K562 (cell line): ENCODE measurements around the gene INTS12. TPM values are rescaled to one million over a fixed set of nuclear protein-coding genes. Genes with fewer than 3 reads are reported as not detected.

Source experiments
- HNRNPH1 ChIP-seq: fragments of 200-400 bp; formaldehyde crosslinking; optimal IDR thresholded peaks from 2 replicates; pipeline ENCODE3; 2017; ENCODE audit warnings: low read depth, mild to moderate bottlenecking, low read length, moderate library complexity
- LARP7 ChIP-seq: fragments of 450-650 bp; IDR thresholded peaks from 2 replicates; pipeline ENCODE4 v1.6.1; 2016
- MEIS2 ChIP-seq: fragments of 450-650 bp; IDR thresholded peaks from 2 replicates; pipeline ENCODE4 v1.6.1; 2014; ENCODE audit warnings: mild to moderate bottlenecking; ENCODE audit not compliant: partially characterized antibody
- NFIC ChIP-seq: fragments of 450-650 bp; IDR thresholded peaks from 2 replicates; pipeline ENCODE4 v1.6.1; 2017; ENCODE audit warnings: mild to moderate bottlenecking, inconsistent platforms
- NONO ChIP-seq, 2 experiments: fragments of 200-400 bp in 1 of 2; fragments of 450-650 bp in 1 of 2; formaldehyde crosslinking in 1 of 2; IDR thresholded peaks; 2 replicates each; pipeline ENCODE4 v1.6.1; 2017; ENCODE audit warnings: low read depth in 2 of 2, mild to moderate bottlenecking in 2 of 2, moderate library complexity in 2 of 2, low read length in 1 of 2
- NR2C2 ChIP-seq, 2 experiments: fragments of 200-800 bp in 1 of 2; sonication (Bioruptor generic) in 1 of 2; sonication (generic) in 1 of 2; formaldehyde crosslinking in 1 of 2; IDR thresholded peaks; 2 replicates each; pipeline versions ENCODE4 v1.6.1 to v1.8.0; 2016 to 2022; ENCODE audit warnings: mild to moderate bottlenecking in 1 of 2, missing compliant biosample characterization in 1 of 2, missing genetic modification characterization in 1 of 2, missing genetic modification reagents in 1 of 2
- RBM39 ChIP-seq: fragments of 200-400 bp; formaldehyde crosslinking; optimal IDR thresholded peaks from 2 replicates; pipeline ENCODE3; 2018; ENCODE audit warnings: low read depth, low read length
- RNF2 ChIP-seq: sonication (generic); IDR thresholded peaks from 2 replicates; pipeline ENCODE4 v1.6.1; 2016
- SAP30 ChIP-seq: fragments of 200-600 bp; sonication (generic); IDR thresholded peaks from 2 replicates; pipeline ENCODE4 v1.6.1; 2012; ENCODE audit warnings: borderline replicate concordance, low read depth, mild to moderate bottlenecking, moderate library complexity, low read length, control low read depth, inconsistent platforms; ENCODE audit not compliant: insufficient read depth, poor library complexity, severe bottlenecking
- XRCC3 ChIP-seq: fragments of 450-650 bp; IDR thresholded peaks from 2 replicates; pipeline ENCODE4 v1.6.1; 2017; ENCODE audit warnings: mild to moderate bottlenecking, moderate library complexity
- ZNF354B ChIP-seq: fragments of 250-450 bp; sonication (Bioruptor Pico); IDR thresholded peaks from 2 replicates; pipeline ENCODE4 v1.4.0; 2020
- polyA plus RNA-seq, 8 experiments: library from polyadenylated mRNA; depleted of rRNA in 4 of 8; stranded (reverse) in 5 of 8; unstranded in 3 of 8; fragments of >200 nt; fragmentation: Nextera tagmentation in 2 of 8; fragmentation: Illumina TruSeq in 1 of 8; extraction: Ambion mirVana in 2 of 8; extraction: Trizol in 1 of 8; gene quantifications; 2 replicates each; pipeline versions ENCODE4 v1.2.1 to v1.2.3, GENCODE V29; 2011 to 2014; ENCODE audit warnings: inconsistent platforms in 1 of 8, missing spikeins in 1 of 8
- total RNA-seq, 7 experiments: library from RNA; depleted of rRNA in 6 of 7; stranded (reverse); fragments of >200 nt in 6 of 7; fragmentation: Illumina TruSeq in 2 of 7; extraction: Trizol in 2 of 7; gene quantifications; 2 replicates each; pipeline versions ENCODE4 v1.2.1 to v1.2.3, GENCODE V29; 2011 to 2021; ENCODE audit warnings: low replicate concordance in 1 of 7
- TF ChIP-seq, protein P1 (sequence below): fragments of 250-450 bp; sonication (Bioruptor Pico); IDR thresholded peaks from 2 replicates; pipeline ENCODE4 v1.8.0; 2022; ENCODE audit warnings: moderate library complexity, mild to moderate bottlenecking, inconsistent platforms
- TF ChIP-seq, protein P2 (sequence below): sonication (generic); formaldehyde crosslinking; IDR thresholded peaks from 2 replicates; pipeline ENCODE4 v1.8.0; 2022; ENCODE audit warnings: mild to moderate bottlenecking, missing genetic modification reagents, borderline replicate concordance
- TF ChIP-seq, protein P3 (sequence below): fragments of 450-650 bp; IDR thresholded peaks from 2 replicates; pipeline ENCODE4 v1.6.1; 2016
- TF ChIP-seq, protein P4 (sequence below): IDR thresholded peaks from 2 replicates; pipeline ENCODE4 v1.6.1; 2011; ENCODE audit not compliant: insufficient read length; ENCODE audit errors: extremely low read depth
- TF ChIP-seq, protein P5 (sequence below): sonication (generic); formaldehyde crosslinking; IDR thresholded peaks from 2 replicates; pipeline ENCODE4 v1.8.1; 2023; ENCODE audit warnings: mild to moderate bottlenecking, missing genetic modification reagents
- TF ChIP-seq, protein P6 (sequence below): fragments of 200-800 bp; sonication (Bioruptor generic); IDR thresholded peaks from 2 replicates; pipeline ENCODE4 v1.6.1; 2017; ENCODE audit warnings: missing genetic modification characterization, missing compliant biosample characterization

INTS12 gene
- total and polyA plus RNA-seq, 9 of the 15 experiments (the other 6 are each of a cell fraction or from before 2014, with no cell fraction given) = 24.5 to 82.9 (median 41.2) TPM

DNA sequence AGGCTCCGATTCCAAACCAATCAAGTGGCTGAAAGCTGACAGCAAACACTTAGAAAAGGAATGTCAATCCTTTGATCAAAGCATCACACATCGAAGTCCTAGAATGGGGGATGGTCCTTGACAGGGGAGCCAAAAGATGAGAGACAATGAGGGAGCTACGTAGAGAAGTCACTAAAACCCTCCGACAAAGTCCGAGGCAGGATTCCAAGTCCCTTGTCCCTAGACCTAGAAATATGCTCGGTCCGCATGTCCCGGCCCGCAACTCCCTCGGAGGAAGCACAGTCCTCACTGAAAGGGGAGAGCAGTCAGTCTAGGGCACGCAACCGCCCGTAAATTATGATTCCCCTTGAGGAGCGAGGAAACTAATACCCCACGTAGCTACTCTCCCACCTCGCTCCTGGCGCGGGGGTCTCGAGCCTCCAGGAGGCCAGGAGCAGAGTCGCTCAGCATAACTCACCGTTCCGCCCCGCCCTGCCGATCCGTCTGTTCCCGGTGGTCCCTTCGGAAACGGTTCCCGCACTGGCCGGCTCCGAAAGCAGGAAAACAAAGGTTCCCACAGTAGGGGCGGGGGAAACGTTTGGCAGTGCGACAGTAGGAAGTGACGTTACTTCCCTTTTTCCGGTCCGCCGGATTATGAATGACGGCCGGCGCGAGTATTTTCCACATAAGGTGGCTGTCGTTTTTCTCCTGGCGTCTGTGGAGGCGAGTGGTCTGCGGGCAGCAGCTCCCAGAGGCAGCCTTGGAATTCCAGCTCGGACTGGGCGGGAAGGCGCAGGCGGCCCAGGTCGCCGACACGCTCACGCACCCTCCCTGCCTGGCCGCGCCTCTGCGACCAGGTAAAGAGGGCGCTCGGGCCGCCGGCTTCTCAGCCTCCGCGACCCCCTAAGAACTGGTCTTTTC is at the start of gene INTS12, which contains the start of gene GSTCD (continued):
- TF ChIP-seq, protein P1, sequence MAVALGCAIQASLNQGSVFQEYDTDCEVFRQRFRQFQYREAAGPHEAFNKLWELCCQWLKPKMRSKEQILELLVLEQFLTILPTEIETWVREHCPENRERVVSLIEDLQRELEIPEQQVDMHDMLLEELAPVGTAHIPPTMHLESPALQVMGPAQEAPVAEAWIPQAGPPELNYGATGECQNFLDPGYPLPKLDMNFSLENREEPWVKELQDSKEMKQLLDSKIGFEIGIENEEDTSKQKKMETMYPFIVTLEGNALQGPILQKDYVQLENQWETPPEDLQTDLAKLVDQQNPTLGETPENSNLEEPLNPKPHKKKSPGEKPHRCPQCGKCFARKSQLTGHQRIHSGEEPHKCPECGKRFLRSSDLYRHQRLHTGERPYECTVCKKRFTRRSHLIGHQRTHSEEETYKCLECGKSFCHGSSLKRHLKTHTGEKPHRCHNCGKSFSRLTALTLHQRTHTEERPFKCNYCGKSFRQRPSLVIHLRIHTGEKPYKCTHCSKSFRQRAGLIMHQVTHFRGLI = no peak
- TF ChIP-seq XRCC3 (peak; percentile 44; the same call in 1 of the 2 replicates), RNF2 (peak; percentile 93), RBM39 (no peak), HNRNPH1 (no peak), NONO (IDR thresholded peaks at IDR 0.05; ENCODE audit: low read depth in 2 of 2, low read length in 1 of 2) (peak in 1 of 2 experiments; percentile 80; a peak in 1 of 4 replicates), SAP30 (peak; percentile 83), LARP7 (peak; percentile 35; the same call in 1 of the 2 replicates), MEIS2 (peak; percentile 40), ZNF354B (CRISPR knock-in tag) (no peak), NFIC (peak; percentile 77), NR2C2 (CRISPR knock-in tag; IDR thresholded peaks at IDR 0.05) (0 out of 2 replicates have a peak, but pooled peaks have one; percentile 78), NR2C2 (tag; IDR thresholded peaks at IDR 0.05) (no peak)
- TF ChIP-seq, protein P2, sequence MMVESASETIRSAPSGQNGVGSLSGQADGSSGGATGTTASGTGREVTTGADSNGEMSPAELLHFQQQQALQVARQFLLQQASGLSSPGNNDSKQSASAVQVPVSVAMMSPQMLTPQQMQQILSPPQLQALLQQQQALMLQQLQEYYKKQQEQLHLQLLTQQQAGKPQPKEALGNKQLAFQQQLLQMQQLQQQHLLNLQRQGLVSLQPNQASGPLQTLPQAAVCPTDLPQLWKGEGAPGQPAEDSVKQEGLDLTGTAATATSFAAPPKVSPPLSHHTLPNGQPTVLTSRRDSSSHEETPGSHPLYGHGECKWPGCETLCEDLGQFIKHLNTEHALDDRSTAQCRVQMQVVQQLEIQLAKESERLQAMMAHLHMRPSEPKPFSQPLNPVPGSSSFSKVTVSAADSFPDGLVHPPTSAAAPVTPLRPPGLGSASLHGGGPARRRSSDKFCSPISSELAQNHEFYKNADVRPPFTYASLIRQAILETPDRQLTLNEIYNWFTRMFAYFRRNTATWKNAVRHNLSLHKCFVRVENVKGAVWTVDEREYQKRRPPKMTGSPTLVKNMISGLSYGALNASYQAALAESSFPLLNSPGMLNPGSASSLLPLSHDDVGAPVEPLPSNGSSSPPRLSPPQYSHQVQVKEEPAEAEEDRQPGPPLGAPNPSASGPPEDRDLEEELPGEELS (CRISPR knock-in tag) = no peak; the same call in 1 of the 2 replicates
- TF ChIP-seq, protein P3, sequence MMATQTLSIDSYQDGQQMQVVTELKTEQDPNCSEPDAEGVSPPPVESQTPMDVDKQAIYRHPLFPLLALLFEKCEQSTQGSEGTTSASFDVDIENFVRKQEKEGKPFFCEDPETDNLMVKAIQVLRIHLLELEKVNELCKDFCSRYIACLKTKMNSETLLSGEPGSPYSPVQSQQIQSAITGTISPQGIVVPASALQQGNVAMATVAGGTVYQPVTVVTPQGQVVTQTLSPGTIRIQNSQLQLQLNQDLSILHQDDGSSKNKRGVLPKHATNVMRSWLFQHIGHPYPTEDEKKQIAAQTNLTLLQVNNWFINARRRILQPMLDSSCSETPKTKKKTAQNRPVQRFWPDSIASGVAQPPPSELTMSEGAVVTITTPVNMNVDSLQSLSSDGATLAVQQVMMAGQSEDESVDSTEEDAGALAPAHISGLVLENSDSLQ = peak; percentile 90
- TF ChIP-seq, protein P4, sequence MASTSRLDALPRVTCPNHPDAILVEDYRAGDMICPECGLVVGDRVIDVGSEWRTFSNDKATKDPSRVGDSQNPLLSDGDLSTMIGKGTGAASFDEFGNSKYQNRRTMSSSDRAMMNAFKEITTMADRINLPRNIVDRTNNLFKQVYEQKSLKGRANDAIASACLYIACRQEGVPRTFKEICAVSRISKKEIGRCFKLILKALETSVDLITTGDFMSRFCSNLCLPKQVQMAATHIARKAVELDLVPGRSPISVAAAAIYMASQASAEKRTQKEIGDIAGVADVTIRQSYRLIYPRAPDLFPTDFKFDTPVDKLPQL = peak; percentile 70
- TF ChIP-seq, protein P5, sequence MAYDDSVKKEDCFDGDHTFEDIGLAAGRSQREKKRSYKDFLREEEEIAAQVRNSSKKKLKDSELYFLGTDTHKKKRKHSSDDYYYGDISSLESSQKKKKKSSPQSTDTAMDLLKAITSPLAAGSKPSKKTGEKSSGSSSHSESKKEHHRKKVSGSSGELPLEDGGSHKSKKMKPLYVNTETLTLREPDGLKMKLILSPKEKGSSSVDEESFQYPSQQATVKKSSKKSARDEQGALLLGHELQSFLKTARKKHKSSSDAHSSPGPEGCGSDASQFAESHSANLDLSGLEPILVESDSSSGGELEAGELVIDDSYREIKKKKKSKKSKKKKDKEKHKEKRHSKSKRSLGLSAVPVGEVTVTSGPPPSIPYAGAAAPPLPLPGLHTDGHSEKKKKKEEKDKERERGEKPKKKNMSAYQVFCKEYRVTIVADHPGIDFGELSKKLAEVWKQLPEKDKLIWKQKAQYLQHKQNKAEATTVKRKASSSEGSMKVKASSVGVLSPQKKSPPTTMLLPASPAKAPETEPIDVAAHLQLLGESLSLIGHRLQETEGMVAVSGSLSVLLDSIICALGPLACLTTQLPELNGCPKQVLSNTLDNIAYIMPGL = no peak
- TF ChIP-seq, protein P6, sequence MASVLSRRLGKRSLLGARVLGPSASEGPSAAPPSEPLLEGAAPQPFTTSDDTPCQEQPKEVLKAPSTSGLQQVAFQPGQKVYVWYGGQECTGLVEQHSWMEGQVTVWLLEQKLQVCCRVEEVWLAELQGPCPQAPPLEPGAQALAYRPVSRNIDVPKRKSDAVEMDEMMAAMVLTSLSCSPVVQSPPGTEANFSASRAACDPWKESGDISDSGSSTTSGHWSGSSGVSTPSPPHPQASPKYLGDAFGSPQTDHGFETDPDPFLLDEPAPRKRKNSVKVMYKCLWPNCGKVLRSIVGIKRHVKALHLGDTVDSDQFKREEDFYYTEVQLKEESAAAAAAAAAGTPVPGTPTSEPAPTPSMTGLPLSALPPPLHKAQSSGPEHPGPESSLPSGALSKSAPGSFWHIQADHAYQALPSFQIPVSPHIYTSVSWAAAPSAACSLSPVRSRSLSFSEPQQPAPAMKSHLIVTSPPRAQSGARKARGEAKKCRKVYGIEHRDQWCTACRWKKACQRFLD (CRISPR knock-in tag) = peak; percentile 99
